GM21717 (cell line): ENCODE measurements around the gene SRP14.
"Not testable (repeated sequence)": the region's sequence is repeated elsewhere in the genome, so short reads cannot be mapped to it uniquely, and the experiment has no call there.

Experiments used
- ATAC-seq: cut with Tn5 transposase; IDR thresholded peaks from one replicate; pipeline ENCODE4 v1.9.1; 2021; ENCODE audit warnings: mild to moderate bottlenecking, moderate library complexity; ENCODE audit not compliant: unreplicated experiment

SRP14 gene

GRCh38 chr15:40032125-40032839, 6.7 kb downstream of the SRP14 start:
- ATAC-seq, result no peak

- ATAC-seq, result no peak
These were observed 7.7 kb downstream of the SRP14 start for GRCh38 chr15:40031300-40031699.

- ATAC-seq, result no peak
These were observed 8.7 kb downstream of the SRP14 start for GRCh38 chr15:40029979-40030893.

DNA sequence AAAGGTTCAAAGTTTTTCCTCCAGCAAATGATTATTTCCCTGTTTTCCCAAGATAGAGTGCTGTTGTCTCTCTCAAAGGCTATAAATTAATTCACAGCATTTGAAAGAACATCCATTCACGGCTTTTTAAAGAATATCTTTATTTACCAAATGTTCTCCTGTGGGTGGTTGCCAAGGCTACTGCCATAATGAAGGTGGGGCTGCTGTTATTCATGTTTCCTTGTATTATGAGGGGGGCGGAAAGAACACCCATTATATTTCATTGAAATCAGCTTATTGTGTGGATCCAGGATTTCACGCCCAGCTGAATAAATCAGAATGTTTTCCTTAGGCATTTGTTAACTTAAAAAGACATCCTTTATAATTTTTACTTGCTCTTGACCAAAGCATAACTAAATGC, 10.1 kb downstream of the SRP14 start:
- no peak for ATAC-seq

DNA sequence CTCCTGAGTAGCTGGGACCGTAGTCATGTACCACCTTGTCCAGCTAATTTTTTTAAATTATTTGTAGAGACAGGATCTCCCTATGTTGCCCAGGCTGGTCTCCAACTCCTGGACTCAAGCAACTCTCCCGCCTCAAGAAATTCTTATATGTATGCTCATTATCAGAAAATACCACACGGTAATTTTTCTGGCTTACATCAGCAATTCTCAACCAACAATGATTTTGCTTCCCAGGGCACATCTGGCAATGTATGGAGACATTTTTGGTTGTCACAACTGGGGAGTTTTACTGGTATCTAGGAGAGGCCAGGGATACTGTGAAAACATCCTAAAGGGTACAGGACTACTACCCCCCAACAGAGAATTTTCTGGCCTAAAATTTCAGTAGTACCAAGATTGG, 10.8 kb downstream of the SRP14 start:
- no peak for ATAC-seq

- no peak for ATAC-seq
These were observed 22.6 kb downstream of the SRP14 start for GRCh38 chr15:40016224-40016865.

GRCh38 chr15:40014390-40014789, 24.6 kb downstream of the SRP14 start:
- ATAC-seq, result no peak

- not testable (repeated sequence) for ATAC-seq
These were observed 25.6 kb downstream of the SRP14 start for GRCh38 chr15:40013372-40013771.

GRCh38 chr15:40011303-40011702, 27.7 kb downstream of the SRP14 start:
- no peak for ATAC-seq

DNA sequence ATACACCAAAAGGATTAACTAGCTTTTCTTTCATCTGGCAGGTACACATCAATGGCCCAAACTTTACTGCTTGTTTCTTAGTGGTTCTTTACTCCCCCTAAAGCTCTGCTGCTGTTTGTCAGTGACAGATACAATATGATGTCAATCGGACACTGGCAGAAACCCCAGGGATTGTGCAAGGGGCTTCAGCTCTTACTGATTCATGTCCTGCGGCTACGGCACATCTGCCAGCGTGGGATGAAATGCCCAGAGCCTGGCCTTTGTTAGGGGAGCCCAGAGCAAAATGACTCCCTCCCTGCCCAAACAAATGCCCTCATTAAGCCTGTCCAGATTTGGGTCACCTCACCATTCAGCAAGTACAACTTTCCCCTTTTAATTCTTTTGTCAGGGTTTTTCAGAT, 28.3 kb downstream of the SRP14 start:
- ATAC-seq, result no peak

GRCh38 chr15:40008061-40008765, 30.8 kb downstream of the SRP14 start:
- no peak for ATAC-seq

GRCh38 chr15:40006646-40007045, 32.3 kb downstream of the SRP14 start:
- no peak for ATAC-seq

DNA sequence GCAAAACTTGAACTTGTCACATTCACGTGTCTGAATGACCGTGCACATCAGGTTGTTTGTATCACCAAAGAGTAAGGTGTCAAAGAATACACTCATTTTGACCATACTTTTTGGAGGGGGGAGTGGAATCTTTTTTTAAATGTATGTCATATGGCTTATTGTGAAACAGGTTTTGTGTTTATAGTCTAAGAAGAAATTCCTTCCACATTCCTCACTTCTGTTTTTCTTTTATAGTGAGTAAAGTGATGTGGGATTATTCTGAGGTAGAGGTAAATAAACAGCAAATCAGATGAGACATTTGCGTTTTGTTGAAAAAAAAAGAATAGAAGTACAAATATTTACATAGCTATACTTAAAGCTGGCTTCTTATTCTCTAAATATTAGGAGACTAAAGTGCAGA, 33.0 kb downstream of the SRP14 start:
- ATAC-seq, result no peak

DNA sequence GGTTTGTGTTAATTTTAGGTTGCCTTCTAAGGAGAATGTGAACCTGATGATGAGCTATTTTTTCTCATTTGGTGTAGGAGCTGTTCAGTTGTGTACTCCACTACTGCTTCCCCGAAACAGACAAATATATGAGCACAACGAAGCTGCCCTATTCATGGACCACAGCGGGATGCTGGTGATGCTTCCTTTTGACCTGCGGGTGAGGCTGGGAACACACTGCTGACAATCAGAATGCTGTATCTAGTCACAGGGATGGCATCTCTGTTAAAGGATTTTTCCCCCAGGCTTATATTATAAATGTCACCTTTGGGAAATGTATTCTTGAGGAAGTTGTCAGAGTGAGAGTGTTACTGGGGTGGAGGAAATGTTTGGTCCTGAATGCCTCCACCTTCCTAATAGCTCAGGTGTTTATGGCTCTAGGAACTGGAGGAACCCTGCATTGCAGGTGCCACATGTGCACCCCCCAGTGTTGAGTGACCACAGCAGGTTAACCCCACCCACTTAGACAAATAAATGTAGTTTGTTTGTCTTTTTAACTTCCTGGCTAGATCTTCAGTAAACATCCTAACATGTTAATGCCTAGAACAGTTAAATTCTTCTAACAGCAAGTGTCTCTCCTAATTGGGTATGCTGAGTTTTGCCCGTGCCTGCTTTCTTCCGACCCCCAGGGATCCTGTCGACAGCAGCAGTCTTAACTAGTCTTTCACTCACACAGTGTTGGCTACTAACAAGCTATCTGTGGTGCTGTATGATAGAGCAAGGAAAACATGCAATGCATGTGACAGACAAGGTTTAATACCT, 35.7 kb downstream of the SRP14 start:
- ATAC-seq, result no peak

GRCh38 chr15:40002295-40002694, 36.7 kb downstream of the SRP14 start:
- ATAC-seq, result no peak

- no peak for ATAC-seq
These were observed 39.3 kb downstream of the SRP14 start for GRCh38 chr15:39999538-40000200.

- ATAC-seq, result no peak
These were observed 40.4 kb downstream of the SRP14 start for GRCh38 chr15:39998511-39999077.

DNA sequence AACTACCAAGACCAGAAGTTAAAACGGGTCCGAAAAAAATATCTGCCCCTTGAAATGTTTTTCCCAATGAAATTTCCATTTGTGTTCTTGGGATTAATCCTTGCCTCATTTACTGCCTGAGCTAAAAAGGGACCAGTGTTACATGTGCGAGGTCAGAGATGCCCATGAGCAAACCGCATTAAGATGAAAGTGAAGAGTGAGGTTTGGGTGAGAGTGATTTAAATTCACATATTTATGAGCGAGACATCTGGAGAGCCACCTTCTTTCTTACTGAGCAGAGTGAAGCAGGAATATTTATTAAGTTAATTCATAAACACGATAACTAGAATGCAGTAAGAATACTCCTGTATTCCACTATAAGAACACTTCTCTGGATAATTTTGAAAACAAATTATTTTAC, 41.3 kb downstream of the SRP14 start:
- no peak for ATAC-seq

DNA sequence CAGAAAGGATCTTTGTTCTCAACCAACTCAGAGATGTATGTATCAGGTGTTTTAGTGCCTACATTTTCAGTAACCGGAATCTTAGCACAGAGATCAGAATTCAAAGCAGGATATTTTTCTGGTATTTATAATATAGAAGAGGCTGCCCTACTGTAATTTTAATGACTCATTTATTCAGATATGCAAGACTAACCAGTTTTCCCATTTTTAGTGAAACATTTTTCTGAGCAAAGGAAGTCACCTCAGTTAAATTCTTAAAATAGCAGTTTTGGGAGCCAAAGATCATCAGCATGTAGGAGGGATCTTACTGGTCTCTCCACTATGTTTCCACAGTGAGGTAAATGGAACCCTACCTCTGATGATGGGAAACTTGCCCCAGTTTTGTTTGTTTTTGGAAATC, 42.0 kb downstream of the SRP14 start:
- ATAC-seq, result no peak
